Lower leg skin (tissue), 3 donors: ENCODE data around the gene EIF2B5.

Source experiments
- CTCF ChIP-seq, 3 donors: fragments of 450-650 bp; IDR thresholded peaks; one replicate each; pipeline ENCODE4 v1.5.1; 2016; ENCODE audit warnings: antibody characterized with exemption in 3 of 3, mild to moderate bottlenecking in 3 of 3, moderate library complexity in 2 of 3
- POLR2A ChIP-seq, 2 donors: fragments of 450-650 bp; IDR thresholded peaks; one replicate each; pipeline ENCODE4 v1.6.1; 2016 to 2017; ENCODE audit warnings: antibody characterized with exemption in 2 of 2, mild to moderate bottlenecking in 1 of 2, moderate library complexity in 1 of 2

- no peak for TF ChIP-seq POLR2A (IDR thresholded peaks at IDR 0.05)
- TF ChIP-seq CTCF (IDR thresholded peaks at IDR 0.05), result no peak
Observed at GRCh38 chr3:184168363-184169120, 33.4 kb downstream of the EIF2B5 start.
